Thymus (tissue), 11 donors: ENCODE results near the gene LIME1. TPM values are rescaled to one million over a fixed set of nuclear protein-coding genes. Genes with fewer than 3 reads are reported as not detected.

Experiments
- DNase-seq, 9 donors: peaks; one replicate each; pipeline ENCODE4 v3.0.0-alpha.2; 2013; ENCODE audit warnings: low spot score in 9 of 9, low read depth in 6 of 9, missing footprints in 1 of 9
- H3K27ac ChIP-seq, 2 donors: one replicate each; pipeline ENCODE4 v1.5.1; 2013; ENCODE audit warnings: control low read depth in 1 of 2, low read depth in 1 of 2, low read length in 1 of 2, mild to moderate bottlenecking in 1 of 2, moderate library complexity in 1 of 2
- H3K27me3 ChIP-seq, 2 donors: one replicate each; pipeline ENCODE4 v1.5.1; 2013; ENCODE audit warnings: low read length in 1 of 2; ENCODE audit not compliant: control insufficient read depth in 2 of 2, insufficient read depth in 1 of 2
- H3K36me3 ChIP-seq, 2 donors: one replicate each; pipeline ENCODE4 v1.5.1; 2013; ENCODE audit warnings: low read length in 1 of 2, mild to moderate bottlenecking in 1 of 2, moderate library complexity in 1 of 2; ENCODE audit not compliant: control insufficient read depth in 2 of 2, insufficient read depth in 2 of 2
- H3K4me1 ChIP-seq, 2 donors: one replicate each; pipeline ENCODE4 v1.5.1; 2013; ENCODE audit warnings: low read length in 2 of 2; ENCODE audit not compliant: control insufficient read depth in 2 of 2, insufficient read depth in 2 of 2
- H3K4me3 ChIP-seq, 2 donors: one replicate each; pipeline ENCODE4 v1.5.1; 2013; ENCODE audit warnings: low read length in 2 of 2, control low read depth in 1 of 2, mild to moderate bottlenecking in 1 of 2
- H3K9me3 ChIP-seq, 2 donors: one replicate each; pipeline ENCODE4 v1.5.1; 2013; ENCODE audit warnings: low read length in 1 of 2, mild to moderate bottlenecking in 1 of 2; ENCODE audit not compliant: control insufficient read depth in 2 of 2, insufficient read depth in 1 of 2
- WGBS: extraction: QIAGEN DNeasy Blood & Tissue Kit; methylation state at CpG from one replicate; pipeline ENCODE4 v1.1.7; 2013; 5-methylcytosine and 5-hydroxymethylcytosine counted together
- polyA plus RNA-seq: library from polyadenylated mRNA; stranded (reverse); fragments of 200-250 nt; gene quantifications from one replicate; pipeline ENCODE4 v1.2.3, GENCODE V29; 2013
- total RNA-seq: library from RNA; stranded (reverse); fragments of 120-200 nt; gene quantifications from one replicate; pipeline ENCODE4 v1.2.4, GENCODE V29; 2013
- donor health status: healthy.

The LIME1 gene
- total and polyA plus RNA-seq, 2 donors, result 80.5 to 181 TPM

GRCh38 chr20:63690898-63691710 is 45.4 kb upstream of the LIME1 start:
- Histone ChIP-seq H3K27ac (no peak overlapping the region), H3K4me3 (no peak overlapping the region), H3K36me3 (peaks cover 8 to 26% of the 10 kb centered on the region in 2 donors), H3K4me1 (peaks cover 5 to 29% of the 10 kb centered on the region in 2 donors), H3K27me3 (peaks cover 0 to 9% of the 10 kb centered on the region in 2 donors), H3K9me3 (no peaks in the 10 kb centered on the region)
- 91% methylated on average over 24 of the region's 24 CpGs for WGBS
- DNase-seq, result no peak

GRCh38 chr20:63691711-63692435 is 44.6 kb upstream of the LIME1 start:
- peaks cover 8 to 26% of the 10 kb centered on the region in 2 donors for H3K36me3 ChIP-seq
- no peak overlapping the region for H3K4me3 ChIP-seq
- H3K27me3 ChIP-seq, result peaks cover 0 to 6% of the 10 kb centered on the region in 2 donors
- no peaks in the 10 kb centered on the region for H3K9me3 ChIP-seq
- DNase-seq, result no peak
- H3K4me1 ChIP-seq, result peaks cover 10 to 31% of the 10 kb centered on the region in 2 donors
- WGBS, result 96% methylated on average over 21 of the region's 21 CpGs
- no peak overlapping the region for H3K27ac ChIP-seq

GRCh38 chr20:63692436-63693082 is 43.9 kb upstream of the LIME1 start:
- peaks cover 8 to 26% of the 10 kb centered on the region in 2 donors for H3K36me3 ChIP-seq
- peaks cover 0 to 5% of the 10 kb centered on the region in 2 donors for H3K27me3 ChIP-seq
- no peaks in the 10 kb centered on the region for H3K9me3 ChIP-seq
- DNase-seq, result no peak
- H3K27ac ChIP-seq, result peak overlapping the region in 1 of 2 donors; percentile 11
- H3K4me1 ChIP-seq, result peaks cover 15 to 31% of the 10 kb centered on the region in 2 donors
- H3K4me3 ChIP-seq, result no peak overlapping the region
- WGBS, result 95% methylated on average over 20 of the region's 20 CpGs

GRCh38 chr20:63693083-63693732 is 43.3 kb upstream of the LIME1 start:
- 94% methylated on average over 10 of the region's 10 CpGs for WGBS
- no peak for DNase-seq
- H3K4me1 ChIP-seq, result peaks cover 15 to 32% of the 10 kb centered on the region in 2 donors

GRCh38 chr20:63693733-63694583 is 42.5 kb upstream of the LIME1 start:
- no peak for DNase-seq
- 95% methylated on average over 21 of the region's 21 CpGs for WGBS
- Histone ChIP-seq H3K9me3 (no peaks in the 10 kb centered on the region), H3K36me3 (peaks cover 10 to 31% of the 10 kb centered on the region in 2 donors), H3K27me3 (peaks cover 0 to 5% of the 10 kb centered on the region in 2 donors), H3K27ac (no peak overlapping the region), H3K4me1 (peaks cover 15 to 32% of the 10 kb centered on the region in 2 donors), H3K4me3 (no peak overlapping the region)

More at GRCh38 chr20:63693083-63693732, 43.3 kb upstream of the LIME1 start:
- no peak overlapping the region for H3K4me3 ChIP-seq
- H3K27me3 ChIP-seq, result peaks cover 0 to 5% of the 10 kb centered on the region in 2 donors
- peaks cover 10 to 29% of the 10 kb centered on the region in 2 donors for H3K36me3 ChIP-seq
- H3K9me3 ChIP-seq, result no peaks in the 10 kb centered on the region
- no peak overlapping the region for H3K27ac ChIP-seq

- no peak overlapping the region for H3K4me3 ChIP-seq
- WGBS, result 96% methylated on average over 37 of the region's 37 CpGs
- H3K27ac ChIP-seq, result no peak overlapping the region
- H3K36me3 ChIP-seq, result peaks cover 14 to 31% of the 10 kb centered on the region in 2 donors
- H3K9me3 ChIP-seq, result no peaks in the 10 kb centered on the region
- DNase-seq, result no peak
- peaks cover 15 to 38% of the 10 kb centered on the region in 2 donors for H3K4me1 ChIP-seq
- H3K27me3 ChIP-seq, result peaks cover 0 to 5% of the 10 kb centered on the region in 2 donors
Observed at GRCh38 chr20:63694584-63695423, 41.7 kb upstream of the LIME1 start.

GRCh38 chr20:63695424-63696305 is 40.8 kb upstream of the LIME1 start:
- Histone ChIP-seq H3K27ac (peak overlapping the region; percentile 25 to 33), H3K9me3 (no peaks in the 10 kb centered on the region), H3K27me3 (peaks cover 0 to 5% of the 10 kb centered on the region in 2 donors), H3K36me3 (peaks cover 21 to 37% of the 10 kb centered on the region in 2 donors), H3K4me3 (no peak overlapping the region), H3K4me1 (peaks cover 15 to 38% of the 10 kb centered on the region in 2 donors)
- WGBS, result 85% methylated on average over 25 of the region's 25 CpGs
- no peak for DNase-seq
